HG03066 (cell line): ENCODE data around the gene HDAC5.
"Not testable (repeated sequence)": the region's sequence is repeated elsewhere in the genome, so short reads cannot be mapped to it uniquely, and the experiment has no call there.

Experiments used
- ATAC-seq: cut with Tn5 transposase; IDR thresholded peaks from one replicate; pipeline ENCODE4 v1.9.1; 2021; ENCODE audit warnings: low read depth; ENCODE audit not compliant: unreplicated experiment

The HDAC5 gene

DNA sequence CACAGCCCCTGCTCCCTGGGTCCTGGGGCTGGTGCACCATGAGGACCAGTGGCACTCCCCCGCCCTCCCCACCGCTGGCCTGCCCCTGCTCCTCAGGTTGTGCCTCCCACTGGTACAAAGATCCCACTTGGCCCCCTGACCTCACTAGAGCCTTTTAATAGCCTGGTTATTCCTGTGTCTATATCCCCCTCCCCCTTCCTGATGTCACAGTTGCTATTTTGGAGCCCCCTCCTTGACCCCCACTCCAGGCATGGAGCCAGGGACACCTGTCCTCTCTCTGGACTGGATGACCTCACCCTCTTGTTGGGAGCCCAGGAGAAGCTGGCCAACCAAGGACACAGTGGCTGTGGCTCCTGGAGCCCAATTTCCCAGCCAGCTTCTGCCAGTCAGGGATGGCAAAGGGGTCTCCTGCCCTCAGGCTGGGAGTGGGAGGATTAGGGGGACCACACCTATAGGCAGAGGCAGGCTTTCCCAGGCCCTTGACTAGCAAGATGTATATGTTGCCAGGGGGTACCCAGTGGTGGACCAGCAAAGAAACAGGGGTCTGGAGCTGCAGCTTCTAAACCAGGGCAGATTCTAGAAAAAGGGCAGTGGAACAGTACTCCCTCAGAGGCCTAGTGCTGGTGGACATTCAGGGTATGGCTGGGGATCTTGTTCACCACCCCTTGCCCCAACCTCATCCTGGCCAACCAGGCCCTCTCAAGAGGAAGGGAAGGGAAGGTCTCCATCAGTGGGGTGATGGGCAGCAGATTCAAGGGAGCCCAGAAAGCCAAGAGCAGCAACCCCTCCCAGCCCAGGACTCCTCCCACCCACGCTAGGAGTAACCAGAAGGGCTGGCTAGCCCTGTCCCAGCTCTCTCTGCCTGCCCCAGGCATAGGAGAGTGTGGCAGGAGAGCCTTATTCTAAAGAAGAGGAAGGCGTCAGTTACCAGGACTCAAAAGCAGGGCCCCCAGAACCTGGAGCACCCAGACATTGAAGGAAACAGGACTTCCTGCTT is 10.9 kb downstream of the HDAC5 start:
- no peak for ATAC-seq

GRCh38 chr17:44111777-44112176 is 11.7 kb downstream of the HDAC5 start:
- no peak for ATAC-seq

- peak; percentile 63 for ATAC-seq
Observed at GRCh38 chr17:44110823-44111633, 12.4 kb downstream of the HDAC5 start.

DNA sequence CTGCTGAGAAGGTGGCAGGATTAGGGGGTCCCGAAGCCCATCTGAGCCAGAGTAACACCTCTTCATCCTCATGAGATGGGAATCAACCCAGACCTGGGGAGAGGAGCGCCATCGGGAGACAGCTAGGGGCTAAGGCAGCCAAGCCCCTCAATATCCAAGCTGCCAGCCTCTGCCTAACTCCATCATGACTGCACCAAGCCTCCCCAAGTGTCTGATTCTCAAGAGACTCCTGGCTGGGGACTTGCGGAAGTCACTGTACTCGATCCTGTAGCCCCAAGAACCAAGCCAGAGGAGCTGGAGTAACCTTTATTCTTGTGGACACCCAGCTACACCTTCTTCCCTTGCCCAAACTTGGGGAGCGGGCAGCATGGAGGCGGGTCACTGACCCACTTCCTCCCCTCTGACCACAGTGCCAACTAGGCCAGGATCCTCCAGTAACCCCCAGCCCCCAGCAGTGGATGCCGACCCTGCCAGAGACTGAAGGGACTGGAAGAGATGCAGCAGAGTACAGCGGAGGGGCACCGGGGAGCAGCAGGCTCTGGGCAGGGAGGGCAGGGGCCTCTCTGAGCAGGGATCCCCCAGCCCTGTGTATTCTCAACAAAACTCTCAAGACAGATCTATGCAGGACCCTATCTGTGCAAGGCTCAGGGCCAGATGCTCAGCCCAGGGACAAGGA is 13.3 kb downstream of the HDAC5 start:
- no peak for ATAC-seq

DNA sequence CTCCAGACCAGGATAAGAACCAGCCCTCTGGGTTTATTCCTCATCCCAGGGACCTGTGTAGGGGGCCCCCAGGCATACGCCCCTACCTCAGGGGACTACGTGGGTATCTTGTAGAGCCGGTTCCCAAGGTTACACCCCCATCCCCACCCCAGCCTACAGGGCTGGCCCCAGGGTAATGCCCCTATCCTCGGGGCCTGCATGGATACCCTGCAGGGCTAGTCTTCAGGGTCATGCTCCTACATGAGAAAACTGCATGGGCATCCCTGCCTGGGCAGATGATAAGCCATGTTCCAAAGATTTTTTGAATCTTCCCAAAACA is 14.2 kb downstream of the HDAC5 start:
- ATAC-seq, result no peak

DNA sequence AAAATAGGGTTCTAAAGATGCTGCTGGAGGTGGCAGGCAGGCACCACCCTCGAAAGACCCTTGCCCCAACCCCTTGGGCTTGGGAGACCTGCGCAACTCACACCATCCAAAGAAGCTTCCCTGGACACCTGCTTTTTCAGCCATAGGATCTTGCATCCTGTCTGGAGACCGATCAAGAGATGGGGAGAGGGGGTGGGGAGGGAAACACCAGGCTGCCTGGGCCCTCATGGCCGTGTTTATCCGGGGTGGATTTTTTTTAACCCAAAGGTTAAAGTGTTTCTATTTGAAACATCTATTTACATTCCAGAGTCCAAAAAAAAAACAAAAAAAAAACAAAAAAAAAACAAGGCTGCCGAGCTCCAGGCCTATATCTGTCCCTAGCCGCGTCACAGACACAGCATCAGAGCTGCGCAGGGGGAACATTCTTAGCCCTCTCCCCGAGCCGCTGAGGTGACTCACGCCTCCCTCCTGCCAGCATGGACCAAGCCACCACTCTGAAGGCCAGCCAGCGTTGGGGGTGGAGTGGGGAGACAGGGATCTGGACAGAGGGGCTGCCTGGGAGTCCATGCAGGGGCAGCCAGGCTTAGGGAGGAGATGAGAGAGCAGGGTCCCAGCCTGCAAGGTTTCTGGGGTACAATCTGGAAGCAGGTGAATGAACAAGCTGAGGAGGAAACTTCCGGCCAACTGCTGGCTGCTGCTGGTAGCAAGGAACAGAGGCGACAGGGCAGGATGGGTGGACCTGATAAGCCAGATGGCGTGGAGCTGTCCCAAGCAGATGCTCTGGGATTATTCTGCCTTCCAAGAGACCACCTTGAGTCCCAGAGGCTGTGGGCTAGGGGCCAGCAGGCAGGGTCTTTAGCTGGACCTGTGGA is 14.8 kb downstream of the HDAC5 start:
- no peak for ATAC-seq

- no peak for ATAC-seq
Observed at GRCh38 chr17:44106801-44107200, 16.6 kb downstream of the HDAC5 start.

GRCh38 chr17:44105941-44106340 is 17.5 kb downstream of the HDAC5 start:
- no peak for ATAC-seq

GRCh38 chr17:44105483-44105882 is 18.0 kb downstream of the HDAC5 start:
- no peak for ATAC-seq

DNA sequence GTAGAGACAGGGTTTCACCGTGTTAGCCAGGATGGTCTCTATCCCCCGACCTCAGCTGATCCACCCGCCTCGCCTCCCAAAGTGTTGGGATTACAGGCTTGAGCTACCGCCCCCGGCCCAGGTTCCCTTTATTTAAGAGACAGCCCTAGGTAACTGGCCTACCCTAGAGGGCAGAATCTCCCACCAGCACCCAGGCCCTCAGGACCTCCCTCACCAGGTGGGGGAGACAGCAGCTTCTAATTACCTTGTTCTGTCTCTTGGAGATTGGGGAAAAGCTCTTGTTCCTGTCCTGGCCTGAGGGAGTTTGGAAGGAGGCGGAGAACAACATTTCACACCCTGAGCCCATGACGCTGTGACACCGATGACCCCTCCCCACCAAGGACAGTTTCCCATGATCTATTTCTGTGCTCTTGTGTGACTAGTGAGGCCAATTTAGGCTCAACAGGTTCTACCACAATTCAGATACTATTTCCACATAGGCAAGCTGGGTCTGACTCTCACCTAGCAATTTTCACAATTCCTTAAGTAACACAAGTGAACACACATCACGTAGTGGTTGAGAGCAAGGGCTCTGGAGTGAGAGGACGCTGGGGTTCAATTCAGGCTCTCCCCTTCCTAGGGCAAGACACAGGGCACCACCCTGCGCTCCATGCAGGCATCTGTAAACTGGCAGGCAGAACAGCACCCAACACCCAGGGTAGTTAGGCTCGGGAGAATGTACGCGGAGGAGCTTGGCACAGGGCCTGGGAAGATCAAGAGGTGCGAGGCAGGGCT is 20.4 kb downstream of the HDAC5 start:
- no peak for ATAC-seq

DNA sequence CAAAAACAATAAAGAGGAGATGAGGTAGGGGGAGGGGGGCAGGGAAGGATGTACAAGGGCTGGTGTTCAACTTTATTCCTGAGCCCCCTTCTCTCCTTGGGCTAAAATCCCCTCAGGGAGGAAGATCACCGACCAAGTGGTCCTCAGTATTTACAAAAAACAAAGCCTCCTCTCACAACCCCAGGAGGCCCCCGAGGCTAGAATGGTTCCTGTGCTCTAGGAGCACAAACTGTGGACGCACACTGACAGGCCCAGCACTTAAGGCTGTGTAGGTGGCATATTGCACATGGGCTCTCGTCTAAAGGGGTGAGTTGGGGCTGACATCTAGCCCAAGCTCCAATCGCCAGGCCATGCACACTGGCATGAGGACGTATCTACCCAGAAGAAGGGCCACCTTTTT is 21.6 kb downstream of the HDAC5 start:
- ATAC-seq, result not testable (repeated sequence)

DNA sequence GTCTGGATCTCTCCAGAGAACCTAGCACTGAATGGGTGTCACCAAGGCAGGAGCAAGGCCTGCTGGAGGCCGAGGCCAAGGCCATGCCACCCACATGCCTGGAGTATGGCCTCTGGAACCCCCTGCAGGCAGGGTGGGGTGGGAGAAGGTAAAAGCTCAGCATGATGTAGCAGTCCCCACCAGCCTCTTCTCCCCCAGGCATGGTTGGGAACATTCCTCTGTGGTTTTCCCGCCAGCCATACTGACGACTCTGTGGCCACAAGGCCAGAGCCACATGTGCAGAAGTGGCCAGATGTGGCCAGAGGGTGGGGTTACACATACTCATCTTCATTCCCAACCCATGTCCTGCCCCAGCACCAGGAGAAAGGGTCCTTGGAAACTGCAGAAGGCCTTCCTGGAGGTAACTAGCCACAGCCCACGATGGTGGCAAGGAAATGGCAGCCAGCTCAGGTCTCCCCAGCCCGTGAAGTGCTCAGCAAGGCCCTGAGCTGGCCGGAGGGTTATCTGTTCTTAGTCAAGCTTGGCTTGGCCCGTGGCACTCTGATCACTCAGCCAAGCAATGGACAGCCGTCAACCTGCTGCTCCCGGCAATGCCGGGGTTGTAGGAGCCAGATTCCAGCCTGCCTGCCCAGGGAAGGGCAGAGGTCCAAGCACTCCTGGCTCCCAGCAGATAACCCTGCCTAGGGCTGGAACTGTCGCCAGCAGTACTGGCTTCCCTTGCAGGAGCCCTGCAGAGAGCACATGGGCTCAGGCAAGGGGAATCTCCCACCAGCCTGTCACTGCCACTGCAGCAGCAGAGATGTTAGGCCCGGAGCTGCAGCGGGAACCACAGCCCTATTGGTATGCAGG is 26.1 kb downstream of the HDAC5 start:
- no peak for ATAC-seq

GRCh38 chr17:44095647-44096496 is 27.6 kb downstream of the HDAC5 start:
- ATAC-seq, result no peak

- ATAC-seq, result no peak
Observed at GRCh38 chr17:44095388-44095646, 28.1 kb downstream of the HDAC5 start.

- ATAC-seq, result no peak
Observed at GRCh38 chr17:44094701-44095387, 28.6 kb downstream of the HDAC5 start.

DNA sequence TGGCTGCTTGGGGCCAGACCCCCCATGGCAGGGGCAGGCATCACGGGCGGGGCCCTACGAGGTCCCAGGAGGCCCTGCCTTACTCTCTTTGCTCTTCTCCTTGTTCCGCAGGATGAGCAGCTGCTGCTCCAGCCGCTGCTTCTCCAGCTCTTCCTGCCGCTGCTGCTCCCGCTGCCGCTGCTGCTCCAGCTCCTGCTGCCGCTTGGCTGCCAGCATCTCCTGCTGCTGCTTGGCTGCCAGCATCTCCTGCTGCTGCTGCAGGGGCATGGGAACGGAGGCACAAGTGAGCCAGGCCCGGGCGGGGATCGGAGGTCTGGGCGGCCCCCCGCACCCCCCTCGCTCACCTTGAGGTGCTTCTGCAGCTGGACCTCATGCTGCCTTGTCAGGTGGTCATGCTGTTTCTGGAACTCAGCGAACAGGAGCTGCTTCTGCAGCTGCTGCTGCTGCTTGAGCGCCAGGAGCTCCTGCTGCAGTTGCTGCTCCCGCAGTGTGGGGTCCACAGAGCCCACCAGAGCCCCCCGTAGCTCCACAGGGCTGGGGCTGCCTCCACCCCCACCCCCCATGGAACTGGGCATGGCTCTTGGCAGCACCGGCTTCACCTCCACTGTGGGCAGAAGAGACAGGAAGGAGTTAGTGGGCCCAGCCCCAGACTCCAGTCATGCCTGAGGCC is 30.1 kb downstream of the HDAC5 start:
- no peak for ATAC-seq

- no peak for ATAC-seq
Observed at GRCh38 chr17:44092051-44092450, 31.4 kb downstream of the HDAC5 start.
